Germinal center (tissue), 1 donor: ENCODE data around the gene HSD17B3.
"Not testable (repeated sequence)": the region's sequence is repeated elsewhere in the genome, so short reads cannot be mapped to it uniquely, and the experiment has no call there.

Source experiments
- DNase-seq: peaks from one replicate; pipeline ENCODE4 v3.0.0; 2012; ENCODE audit warnings: mixed read lengths, low spot score

The HSD17B3 gene

GRCh38 chr9:96236337-96236736 lies 65.6 kb downstream of the HSD17B3 start:
- DNase-seq, result not testable (repeated sequence)

- peak; percentile 45 for DNase-seq
Observed at GRCh38 chr9:96232539-96233241, 69.3 kb downstream of the HSD17B3 start.

- no peak for DNase-seq
Observed at GRCh38 chr9:96232164-96232538, 69.8 kb downstream of the HSD17B3 start.

GRCh38 chr9:96230002-96230401 lies 72.0 kb downstream of the HSD17B3 start:
- DNase-seq, result no peak

- DNase-seq, result peak; percentile 14
Observed at GRCh38 chr9:96222132-96222531, 79.8 kb downstream of the HSD17B3 start.

GRCh38 chr9:96219900-96220257 lies 82.1 kb downstream of the HSD17B3 start:
- DNase-seq, result no peak

GRCh38 chr9:96219026-96219899 lies 82.7 kb downstream of the HSD17B3 start:
- DNase-seq, result peak; percentile 72

- peak; percentile 82 for DNase-seq
Observed at GRCh38 chr9:96217754-96218693, 84.0 kb downstream of the HSD17B3 start.

- no peak for DNase-seq
Observed at GRCh38 chr9:96217294-96217707, 84.7 kb downstream of the HSD17B3 start.

- no peak for DNase-seq
Observed at GRCh38 chr9:96216583-96216982, 85.4 kb downstream of the HSD17B3 start.

- DNase-seq, result no peak
Observed at GRCh38 chr9:96215841-96216240, 86.1 kb downstream of the HSD17B3 start.

- DNase-seq, result no peak
Observed at GRCh38 chr9:96214635-96215034, 87.3 kb downstream of the HSD17B3 start.

GRCh38 chr9:96209407-96210271 lies 92.3 kb downstream of the HSD17B3 start:
- DNase-seq, result no peak

- DNase-seq, result no peak
Observed at GRCh38 chr9:96206156-96206751, 95.7 kb downstream of the HSD17B3 start.

- DNase-seq, result no peak
Observed at GRCh38 chr9:96204853-96205252, 97.1 kb downstream of the HSD17B3 start.

- no peak for DNase-seq
Observed at GRCh38 chr9:96203867-96204501, 98.0 kb downstream of the HSD17B3 start.

- no peak for DNase-seq
Observed at GRCh38 chr9:96202971-96203780, 98.8 kb downstream of the HSD17B3 start.

GRCh38 chr9:96201140-96201539 lies 100.8 kb downstream of the HSD17B3 start:
- DNase-seq, result no peak

GRCh38 chr9:96199006-96199405 lies 103.0 kb downstream of the HSD17B3 start:
- DNase-seq, result no peak
